ENCODE results near the gene KRTAP12-1.

KRTAP12-1 gene

DNA sequence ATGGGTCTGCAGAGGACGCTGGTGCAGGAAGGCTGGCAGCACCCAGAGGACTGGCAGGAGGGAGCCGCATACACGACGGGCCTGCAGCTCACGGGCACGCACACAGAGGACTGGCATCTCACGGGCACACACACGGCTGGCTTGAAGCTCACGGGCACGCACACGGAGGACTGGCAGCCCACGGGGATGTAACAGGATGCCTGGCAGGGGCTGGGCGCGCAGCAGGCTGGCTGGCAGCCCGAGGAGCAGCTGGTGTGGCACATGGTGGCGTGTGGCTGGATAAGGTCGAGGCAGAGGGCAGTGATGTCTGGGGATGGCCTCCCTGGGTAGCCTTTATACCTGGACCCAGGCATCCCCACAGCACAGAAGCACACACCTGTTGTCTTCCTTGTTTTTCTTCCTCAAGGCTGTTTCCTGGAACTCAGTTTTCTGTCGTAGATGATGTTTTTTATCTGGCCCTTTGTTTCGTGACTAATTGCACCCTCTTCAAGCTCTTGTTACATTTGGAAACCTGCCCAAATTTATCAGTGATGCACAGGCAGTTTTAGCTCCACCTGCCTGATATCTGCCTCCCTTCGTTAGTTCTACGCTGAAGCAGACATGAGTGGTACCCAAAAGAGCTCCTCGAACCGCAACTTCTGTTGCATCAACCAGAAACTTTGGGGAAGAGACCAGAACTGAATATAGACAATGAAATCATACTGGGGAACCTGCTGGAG, at the start of gene KRTAP12-1:
Gene KRTAP12-1 (minus strand): TSS at position 303 of the 719 bp plus-strand sequence. CDS start 40 bp downstream, at position 263.
- peak; percentile 33 for DNase-seq

DNA sequence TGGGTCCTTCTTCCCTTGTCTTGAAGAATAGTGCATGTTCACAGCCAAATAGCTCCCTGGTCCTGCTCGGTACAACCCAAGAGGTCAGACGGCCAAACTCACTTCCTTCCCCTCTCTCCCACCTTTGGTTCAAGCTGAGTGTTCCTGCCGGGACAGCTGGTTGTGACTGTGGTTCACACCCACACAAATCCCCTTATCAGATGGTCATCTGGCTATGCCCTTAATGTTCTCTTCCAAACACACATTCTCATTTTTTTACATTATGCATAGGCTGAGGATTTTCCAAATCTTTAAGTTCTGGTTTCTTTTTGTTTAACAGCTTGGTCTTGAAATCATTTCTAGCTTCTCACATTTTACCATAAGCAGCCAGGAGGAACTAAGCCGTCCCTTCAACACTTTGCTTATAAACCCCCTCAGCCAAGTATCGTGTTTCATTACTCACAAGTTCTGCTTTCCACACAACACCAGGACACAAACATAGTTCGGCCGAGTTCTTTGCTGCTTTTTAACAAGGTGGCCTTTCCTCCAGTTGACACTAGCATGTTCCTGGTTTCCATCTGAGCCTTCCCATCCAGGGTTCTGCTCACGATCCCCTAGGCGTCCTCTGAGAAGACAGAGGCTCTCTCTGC, 49.1 kb upstream of the KRTAP12-1 start:
- DNase-seq, result no peak

DNA sequence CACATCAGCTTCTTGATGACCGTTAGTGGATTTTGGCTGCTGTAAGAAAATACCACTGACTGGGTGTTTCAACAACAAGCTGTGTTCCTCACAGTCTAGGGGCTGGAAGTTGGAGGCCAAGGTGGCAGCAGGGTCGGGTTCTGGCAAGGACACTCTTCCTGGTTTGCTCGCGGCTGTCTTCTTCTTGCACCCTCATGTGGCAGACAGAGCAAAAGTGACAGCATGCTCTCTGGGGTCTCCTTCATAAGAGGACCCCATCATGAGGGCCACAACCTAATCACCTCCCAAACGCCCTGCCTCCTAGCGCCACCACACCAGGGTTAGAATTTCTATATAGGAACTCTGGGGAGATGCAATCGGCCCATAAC, 48.0 kb upstream of the KRTAP12-1 start:
- DNase-seq, result no peak

- no peak for DNase-seq
These were observed 47.5 kb upstream of the KRTAP12-1 start for GRCh38 chr21:44729336-44730027.

- DNase-seq, result no peak
These were observed 46.8 kb upstream of the KRTAP12-1 start for GRCh38 chr21:44728716-44729115.

- DNase-seq, result no peak
These were observed 45.8 kb upstream of the KRTAP12-1 start for GRCh38 chr21:44727757-44728156.

DNA sequence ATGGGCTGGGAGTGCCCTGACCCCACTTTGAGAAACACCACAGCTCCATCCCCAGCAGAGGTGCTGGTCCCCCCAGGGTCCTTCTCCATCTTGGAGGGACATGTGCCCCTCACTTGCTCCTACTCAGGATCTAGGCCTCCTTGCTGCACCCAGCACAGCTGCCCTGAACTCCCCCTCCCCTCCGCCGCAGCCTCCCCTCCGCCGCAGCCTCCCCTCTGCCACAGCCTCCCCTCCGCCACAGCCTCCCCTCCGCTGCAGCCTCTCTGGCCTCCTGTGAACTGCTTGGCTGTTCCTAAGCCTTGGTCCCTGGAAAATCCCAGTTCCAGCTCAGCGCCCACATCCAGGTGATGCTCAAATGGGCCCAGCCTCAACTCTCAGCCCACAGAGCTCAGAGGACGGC, 45.4 kb upstream of the KRTAP12-1 start:
- no peak for DNase-seq

DNA sequence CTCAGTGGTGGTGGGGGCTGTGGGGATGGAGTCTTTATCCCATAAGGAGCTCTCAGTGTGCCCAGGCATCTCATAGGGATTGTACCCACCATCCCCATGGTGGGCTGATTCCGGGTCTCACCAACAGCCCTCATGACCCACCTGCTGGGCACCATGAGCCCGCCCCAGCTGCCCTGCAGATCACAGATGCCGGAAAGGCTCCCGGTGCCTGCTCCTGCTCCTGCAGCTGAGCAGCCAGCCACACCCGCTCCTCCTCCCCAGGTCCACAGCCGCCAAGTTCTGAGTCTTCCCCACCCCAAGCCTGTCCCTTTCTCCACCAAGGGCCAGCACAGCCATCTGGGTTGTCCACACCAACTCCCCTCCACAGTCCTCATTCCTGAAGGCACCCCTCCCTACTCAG, 44.9 kb upstream of the KRTAP12-1 start:
- DNase-seq, result no peak

- DNase-seq, result no peak
These were observed 43.0 kb upstream of the KRTAP12-1 start for GRCh38 chr21:44724926-44725325.

DNA sequence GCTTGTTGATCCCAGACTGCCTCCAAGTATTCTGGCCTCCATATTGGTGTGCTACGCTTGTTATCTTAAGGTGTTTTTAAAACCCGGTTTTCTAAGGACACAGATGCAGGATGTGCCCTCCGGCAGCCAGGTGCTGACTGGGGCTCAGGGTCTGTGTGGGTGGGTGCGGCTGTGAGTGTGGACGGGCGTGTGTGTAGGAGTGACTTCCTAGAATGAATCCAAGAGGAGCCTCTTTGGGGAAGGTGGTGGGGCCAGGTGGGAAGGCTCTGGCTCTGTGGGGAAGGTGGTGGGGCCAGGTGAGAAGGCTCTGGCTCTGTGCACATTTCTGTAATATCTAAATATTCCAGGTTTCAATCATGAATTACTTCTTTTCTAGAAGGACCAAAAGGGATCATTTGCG, 42.2 kb upstream of the KRTAP12-1 start:
- no peak for DNase-seq

DNA sequence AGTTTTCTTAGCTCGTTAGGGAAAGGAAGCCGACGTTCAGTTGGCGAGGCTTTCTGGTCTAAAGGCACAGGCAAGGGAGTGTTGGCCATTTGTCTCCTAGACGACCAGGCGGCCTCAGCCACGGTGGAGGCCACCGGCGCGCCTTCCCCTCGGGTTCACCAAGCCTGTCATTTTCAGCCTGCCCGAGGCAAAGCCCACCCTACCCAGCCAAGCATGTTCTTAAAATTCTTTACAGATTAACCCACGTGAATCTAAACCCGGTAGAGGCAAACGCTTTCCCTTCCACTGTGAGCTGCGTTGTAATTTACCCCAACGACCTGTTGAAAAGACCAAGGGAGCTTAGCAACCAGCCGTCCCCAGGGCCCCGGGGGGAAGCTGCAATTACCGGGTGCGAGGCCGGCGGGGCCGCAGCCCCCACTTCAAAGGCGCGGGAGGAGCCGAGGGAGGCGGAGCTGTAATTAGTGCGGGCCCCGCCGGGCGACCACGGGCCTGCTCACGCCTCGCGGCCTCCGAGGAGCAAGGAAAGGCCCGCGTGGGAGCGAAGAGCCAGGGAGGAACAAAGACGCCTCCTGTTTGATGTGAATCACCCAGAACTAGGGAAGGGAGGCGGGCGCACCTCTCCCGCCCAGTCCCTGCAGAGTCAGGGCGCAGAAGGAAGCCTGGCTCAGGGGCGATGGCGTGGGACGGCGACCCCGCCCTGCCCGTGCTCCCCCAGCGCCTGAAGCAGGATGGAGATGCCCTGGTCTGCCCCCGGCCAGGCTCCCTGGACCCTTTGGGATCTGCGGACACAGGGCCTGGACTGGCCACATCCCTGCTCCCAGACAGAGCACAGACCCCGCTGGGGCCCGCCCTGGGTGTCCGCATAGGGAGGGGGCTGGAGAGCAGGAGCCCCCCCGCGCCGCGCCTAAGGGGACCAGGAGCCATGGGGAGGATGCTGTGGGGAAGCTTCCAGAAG, 41.5 kb upstream of the KRTAP12-1 start:
- no peak for DNase-seq

DNA sequence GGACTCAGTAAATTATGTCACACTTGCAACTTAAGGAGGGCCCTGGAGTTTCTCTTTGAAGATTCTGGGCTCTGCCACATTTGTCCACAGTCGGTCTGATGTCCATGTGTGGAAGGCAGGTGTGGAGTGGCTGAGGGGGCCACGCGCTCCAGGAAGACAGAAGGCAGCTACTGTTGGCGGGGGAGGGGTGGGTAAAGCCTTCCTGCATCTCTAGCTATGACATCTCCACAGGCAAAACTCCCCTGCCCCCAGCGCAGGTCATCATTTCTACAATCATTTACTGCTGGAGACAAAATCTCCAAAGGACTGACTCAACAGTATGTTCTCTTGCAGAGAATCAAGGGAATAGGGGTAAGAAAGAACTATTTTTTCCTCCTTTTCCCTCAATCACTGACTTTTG, 40.8 kb upstream of the KRTAP12-1 start:
- no peak for DNase-seq

- DNase-seq, result no peak
These were observed 38.2 kb upstream of the KRTAP12-1 start for GRCh38 chr21:44720170-44720569.

DNA sequence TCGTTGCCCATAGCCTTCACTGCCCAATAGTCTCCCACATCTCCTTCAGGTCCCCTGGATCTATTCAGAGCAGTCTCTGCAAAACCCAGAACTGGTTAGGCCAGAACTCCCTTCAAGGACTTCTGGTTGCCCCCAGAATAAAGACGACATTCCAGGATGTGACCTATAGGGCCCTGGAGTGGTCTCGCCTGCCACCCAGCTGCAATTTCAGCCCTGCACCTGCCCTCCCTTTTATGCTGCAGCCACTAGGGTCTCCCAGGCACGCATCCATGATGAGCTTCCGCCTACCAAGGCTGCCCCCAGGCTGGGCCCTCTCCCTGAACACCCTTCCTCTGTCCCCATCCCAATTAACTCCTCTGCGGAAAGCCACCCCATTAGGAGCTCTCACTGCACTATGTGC, 36.6 kb upstream of the KRTAP12-1 start:
- no peak for DNase-seq

DNA sequence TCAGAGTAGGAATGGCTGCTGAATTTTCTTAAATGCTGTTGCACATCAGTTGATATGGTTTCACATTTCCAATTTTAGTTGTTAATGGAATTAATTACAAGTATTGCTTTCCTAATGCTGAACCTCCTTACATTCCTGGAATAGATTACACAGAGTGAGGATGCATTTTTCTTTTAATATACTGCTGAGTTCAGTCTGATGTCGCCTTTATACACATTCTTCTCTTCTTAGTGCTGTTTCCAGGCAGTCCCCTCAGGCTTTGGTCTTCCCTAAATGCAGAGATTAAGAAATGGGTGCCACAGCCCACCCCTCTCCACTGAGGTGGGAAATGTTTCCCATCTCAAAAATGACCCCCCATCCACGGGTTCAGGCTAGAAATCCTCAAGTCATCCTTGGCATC, 36.1 kb upstream of the KRTAP12-1 start:
- no peak for DNase-seq

GRCh38 chr21:44716984-44717383, 35.0 kb upstream of the KRTAP12-1 start:
- DNase-seq, result no peak

- no peak for DNase-seq
These were observed 32.9 kb upstream of the KRTAP12-1 start for GRCh38 chr21:44714905-44715304.

DNA sequence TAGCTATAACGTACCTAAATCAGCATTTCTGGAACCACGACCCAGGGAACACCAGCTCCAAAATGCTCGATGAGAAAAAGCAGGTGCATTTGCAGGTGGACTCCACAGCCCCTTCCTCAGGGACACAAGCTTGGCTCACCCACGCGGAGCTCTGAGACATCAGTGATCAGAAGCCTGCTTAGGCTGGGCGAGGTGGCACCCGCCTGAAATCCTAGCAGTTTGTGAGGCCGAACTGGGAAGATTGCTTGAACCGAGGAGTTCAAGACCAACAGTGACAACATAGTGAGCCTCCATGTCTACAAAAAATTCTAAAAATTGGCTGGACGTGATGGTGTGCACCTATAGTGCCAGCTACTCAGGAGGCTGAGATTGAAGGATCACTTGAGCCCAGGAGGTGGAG, 31.9 kb upstream of the KRTAP12-1 start:
- no peak for DNase-seq

DNA sequence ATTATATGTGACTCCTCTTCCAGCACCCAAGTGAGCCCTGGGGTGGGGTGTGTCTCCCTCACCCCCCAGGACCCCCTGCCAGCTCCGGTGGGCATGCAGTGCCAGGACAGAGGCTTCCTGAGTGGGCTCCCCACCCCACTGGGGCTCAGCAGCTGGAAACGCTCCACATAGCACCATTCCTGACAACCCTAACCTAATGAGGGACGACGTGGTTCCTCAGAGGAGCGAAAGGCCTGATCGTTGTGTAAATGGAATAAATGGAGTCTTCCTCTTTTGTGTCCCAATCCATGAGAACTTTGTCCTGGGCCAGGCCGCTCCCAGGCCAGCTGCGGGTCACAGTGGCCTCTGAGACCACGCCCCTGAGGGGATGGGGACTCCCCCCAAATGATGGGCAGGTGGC, 31.2 kb upstream of the KRTAP12-1 start:
- no peak for DNase-seq

GRCh38 chr21:44712203-44713028, 30.5 kb upstream of the KRTAP12-1 start:
- no peak for DNase-seq

- no peak for DNase-seq
These were observed 29.6 kb upstream of the KRTAP12-1 start, which contains the start of gene TSPEAR for GRCh38 chr21:44711327-44712202. TSS of gene TSPEAR (minus strand) at chr21:44711572. CDS start at chr21:44711514, 58 bp downstream.
